ENCODE results near the gene MRPL45. TPM values are rescaled to one million over a fixed set of nuclear protein-coding genes. Genes with fewer than 3 reads are reported as not detected.
"Not testable (repeated sequence)": the region's sequence is repeated elsewhere in the genome, so short reads cannot be mapped to it uniquely, and the experiment has no call there.

The MRPL45 gene
- total and polyA plus RNA-seq, 2 of the 13 experiments (the other 11 are each of a cell fraction or from before 2014, with no cell fraction given) = 89.5 to 157 TPM

DNA sequence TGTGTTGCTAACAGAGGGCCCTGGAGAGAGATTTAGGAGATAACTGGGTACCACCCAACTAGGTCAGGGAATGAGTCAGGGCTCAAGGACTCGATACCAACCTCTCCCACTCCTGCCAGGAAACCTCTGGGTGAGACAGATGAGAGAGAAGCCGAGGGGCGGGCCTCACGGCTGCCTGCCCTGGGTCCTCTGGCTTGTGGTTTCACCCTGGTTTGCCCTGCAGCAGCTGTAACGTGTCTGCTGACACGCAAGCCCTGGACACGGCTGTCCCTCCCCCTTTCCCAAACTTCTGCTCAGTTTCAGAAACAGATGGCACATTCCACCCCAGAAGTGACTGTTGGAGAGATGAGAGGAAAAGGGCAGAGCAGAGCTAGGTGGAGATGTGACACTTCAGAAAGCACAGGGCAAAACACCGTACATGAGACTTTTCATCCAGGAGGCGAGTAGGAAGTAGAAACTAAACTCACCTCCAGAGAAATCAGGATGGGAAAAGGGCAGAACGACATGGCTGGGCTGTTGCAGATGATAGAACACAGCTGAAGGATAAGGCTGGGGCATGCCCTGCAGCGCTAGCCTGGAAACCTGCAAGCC is 10.4 kb upstream of the MRPL45 start:
- Histone ChIP-seq H3K4me2 (ENCODE audit: low read depth, low read length) (peak overlapping the region; percentile 83), H3K4me3 (replicated peaks in 1 of 3; ENCODE audit: insufficient read depth in 1 of 3, low read depth in 2 of 3, low read length in 3 of 3) (peak overlapping the region; percentile 41 to 48 (median 46); a peak in 5 of 6 replicates), H2AFZ (ENCODE audit: low read length) (peak overlapping the region; percentile 84), H3K9ac (ENCODE audit: insufficient read depth, low read depth, low read length) (0 out of 2 replicates have a peak overlapping the region, but pooled peaks have one; percentile 1)
- DNase-seq (ENCODE audit: low spot score); H4K20me1 ChIP-seq (ENCODE audit: insufficient read depth, low read length); intact Hi-C loops (cut with micrococcal nuclease; ENCODE audit: unreplicated experiment); H3K27ac ChIP-seq (ENCODE audit: extremely low read length, insufficient read depth, low read length); FAIRE-seq; H3K36me3 ChIP-seq (replicated peaks in 1 of 2; ENCODE audit: control insufficient read depth in 1 of 2, insufficient read depth in 2 of 2, low read length in 2 of 2); POLR2A ChIA-PET; H3K4me1 ChIP-seq (ENCODE audit: insufficient read depth, low read length); H3K27me3 ChIP-seq (ENCODE audit: control insufficient read depth in 1 of 2, insufficient read depth in 2 of 2, low read length in 2 of 2); CTCF ChIA-PET (ENCODE audit: low intra/inter-chr PET ratio, low total read pairs); H3K9me3 ChIP-seq (ENCODE audit: low read length); BruUV-seq (replicated peaks); in situ Hi-C loops (cut with HindIII; ENCODE audit: extremely low pct_ligation_motif_present, low pct_unique_long_range_greater_than_20kb); H3K79me2 ChIP-seq (ENCODE audit: insufficient read depth, low read length); TF ChIP-seq NR2F6 (IDR thresholded peaks at IDR 0.05): not testable (repeated sequence)
- 0 out of 2 replicates have a peak, but pooled peaks have one; percentile 12 for TF ChIP-seq NR2F6 (CRISPR knock-in tag; IDR thresholded peaks at IDR 0.05)
- TF ChIP-seq ZKSCAN5 (CRISPR knock-in tag; IDR thresholded peaks at IDR 0.05) = peak; percentile 19; the same call in 1 of the 2 replicates
- peak; percentile 43; the same call in 1 of the 2 replicates for TF ChIP-seq SAP130 (CRISPR knock-in tag; IDR thresholded peaks at IDR 0.05; ENCODE audit: low read depth)
- TF ChIP-seq, protein P1, sequence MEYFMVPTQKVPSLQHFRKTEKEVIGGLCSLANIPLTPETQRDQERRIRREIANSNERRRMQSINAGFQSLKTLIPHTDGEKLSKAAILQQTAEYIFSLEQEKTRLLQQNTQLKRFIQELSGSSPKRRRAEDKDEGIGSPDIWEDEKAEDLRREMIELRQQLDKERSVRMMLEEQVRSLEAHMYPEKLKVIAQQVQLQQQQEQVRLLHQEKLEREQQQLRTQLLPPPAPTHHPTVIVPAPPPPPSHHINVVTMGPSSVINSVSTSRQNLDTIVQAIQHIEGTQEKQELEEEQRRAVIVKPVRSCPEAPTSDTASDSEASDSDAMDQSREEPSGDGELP (IDR thresholded peaks at IDR 0.05; ENCODE audit: borderline replicate concordance, low read depth) = peak; percentile 14; the same call in 1 of the 2 replicates
- TF ChIP-seq RARA (CRISPR knock-in tag; IDR thresholded peaks at IDR 0.05) = peak; percentile 28; the same call in 1 of the 2 replicates
- ATAC-seq = peak; percentile 90
- WGBS (ENCODE audit: low lambda C conversion rate) = 8% methylated on average over 9 of the region's 11 CpGs

DNA sequence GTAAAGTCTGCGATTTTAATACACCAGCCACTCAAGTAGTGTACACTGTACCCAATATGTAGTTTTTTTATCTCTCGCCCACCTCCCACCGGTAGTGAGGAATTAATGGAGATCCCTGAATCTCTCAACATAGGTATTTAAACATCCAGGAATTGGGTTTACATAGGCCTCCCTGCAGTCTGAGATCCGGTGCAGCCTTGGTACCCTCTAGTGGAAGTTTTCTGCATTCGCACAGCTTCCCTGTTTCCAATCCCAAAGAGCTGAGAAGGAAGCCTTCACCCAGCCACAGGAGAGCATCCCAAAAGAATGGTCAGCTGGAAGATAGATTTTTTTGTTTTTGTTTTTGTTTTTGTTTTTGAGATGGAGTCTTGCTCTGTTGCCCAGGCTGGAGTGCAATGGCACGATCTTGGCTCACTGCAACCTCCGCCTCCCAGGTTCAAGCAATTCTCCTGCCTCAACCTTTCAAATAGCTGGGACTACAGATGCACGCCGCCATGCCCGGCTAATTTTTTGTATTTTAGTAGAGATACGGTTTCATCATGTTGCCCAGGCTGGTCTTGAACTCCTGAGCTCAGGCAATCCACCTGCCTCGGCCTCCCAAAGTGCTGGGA is 8.6 kb upstream of the MRPL45 start:
- H3K27me3 ChIP-seq (ENCODE audit: control insufficient read depth in 1 of 2, insufficient read depth in 2 of 2, low read length in 2 of 2); intact Hi-C loops (cut with micrococcal nuclease; ENCODE audit: unreplicated experiment); H3K4me1 ChIP-seq (ENCODE audit: insufficient read depth, low read length); H3K36me3 ChIP-seq (replicated peaks in 1 of 2; ENCODE audit: control insufficient read depth in 1 of 2, insufficient read depth in 2 of 2, low read length in 2 of 2); FAIRE-seq; in situ Hi-C loops (cut with HindIII; ENCODE audit: extremely low pct_ligation_motif_present, low pct_unique_long_range_greater_than_20kb); H3K9ac ChIP-seq (ENCODE audit: insufficient read depth, low read depth, low read length); H2AFZ ChIP-seq (ENCODE audit: low read length); CTCF ChIA-PET (ENCODE audit: low intra/inter-chr PET ratio, low total read pairs); H3K27ac ChIP-seq (ENCODE audit: extremely low read length, insufficient read depth, low read length); POLR2A ChIA-PET; BruUV-seq (replicated peaks); H3K4me2 ChIP-seq (ENCODE audit: low read depth, low read length); H3K4me3 ChIP-seq (replicated peaks in 1 of 3; ENCODE audit: insufficient read depth in 1 of 3, low read depth in 2 of 3, low read length in 3 of 3); H3K9me3 ChIP-seq (ENCODE audit: low read length); H3K79me2 ChIP-seq (ENCODE audit: insufficient read depth, low read length); H4K20me1 ChIP-seq (ENCODE audit: insufficient read depth, low read length): not testable (repeated sequence)
- ATAC-seq (peak; percentile 79), DNase-seq (ENCODE audit: low spot score) (peak; percentile 20)
- TF ChIP-seq SMC3 (IDR thresholded peaks at IDR 0.05; ENCODE audit: low read length) = 0 out of 2 replicates have a peak, but pooled peaks have one; percentile 23
- TF ChIP-seq ZNF629 (CRISPR knock-in tag; conservative IDR thresholded peaks at IDR 0.05) = peak; percentile 69
- peak; percentile 46; the same call in 1 of the 2 replicates for TF ChIP-seq RAD21 (CRISPR knock-in tag; IDR thresholded peaks at IDR 0.05)
- peak; percentile 72 for TF ChIP-seq STAG1 (CRISPR knock-in tag; IDR thresholded peaks at IDR 0.05)
- WGBS (ENCODE audit: low lambda C conversion rate) = 11% methylated on average over 9 of the region's 12 CpGs

DNA sequence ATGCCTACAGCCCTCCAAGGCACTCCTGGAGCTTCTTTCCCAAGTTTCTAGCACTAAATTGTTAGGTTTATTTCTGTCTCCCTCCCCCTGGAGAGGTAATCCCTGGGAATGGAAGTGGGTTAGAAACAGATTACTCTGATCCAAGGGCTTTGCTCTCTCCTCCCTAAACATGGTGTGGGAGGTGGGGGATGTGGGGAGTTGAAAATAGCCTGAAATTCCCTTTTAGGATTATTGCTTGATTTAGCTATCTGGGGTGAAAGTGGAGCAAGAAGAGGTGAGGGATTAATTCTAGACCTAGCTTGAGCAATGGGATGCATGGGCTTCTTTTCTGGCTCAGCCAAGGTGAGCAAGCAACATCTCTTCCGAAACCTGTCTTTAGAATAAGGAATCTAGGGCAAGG is 7.2 kb upstream of the MRPL45 start:
- H3K9me3 ChIP-seq (ENCODE audit: low read length); H3K27ac ChIP-seq (ENCODE audit: extremely low read length, insufficient read depth, low read length); H3K79me2 ChIP-seq (ENCODE audit: insufficient read depth, low read length); H4K20me1 ChIP-seq (ENCODE audit: insufficient read depth, low read length); H3K36me3 ChIP-seq (replicated peaks in 1 of 2; ENCODE audit: control insufficient read depth in 1 of 2, insufficient read depth in 2 of 2, low read length in 2 of 2); intact Hi-C loops (cut with micrococcal nuclease; ENCODE audit: unreplicated experiment); in situ Hi-C loops (cut with HindIII; ENCODE audit: extremely low pct_ligation_motif_present, low pct_unique_long_range_greater_than_20kb); FAIRE-seq; ATAC-seq; H3K4me1 ChIP-seq (ENCODE audit: insufficient read depth, low read length); H3K27me3 ChIP-seq (ENCODE audit: control insufficient read depth in 1 of 2, insufficient read depth in 2 of 2, low read length in 2 of 2); CTCF ChIA-PET (ENCODE audit: low intra/inter-chr PET ratio, low total read pairs); POLR2A ChIA-PET; H3K4me3 ChIP-seq (replicated peaks in 1 of 3; ENCODE audit: insufficient read depth in 1 of 3, low read depth in 2 of 3, low read length in 3 of 3); DNase-seq (ENCODE audit: low spot score); H3K9ac ChIP-seq (ENCODE audit: insufficient read depth, low read depth, low read length); H3K4me2 ChIP-seq (ENCODE audit: low read depth, low read length); H2AFZ ChIP-seq (ENCODE audit: low read length); BruUV-seq (replicated peaks): not testable (repeated sequence)
- 35% methylated on average over 1 of the region's 1 CpG for WGBS (ENCODE audit: low lambda C conversion rate)
